ENCODE measurements around the gene SPRY4. TPM values are rescaled to one million over a fixed set of nuclear protein-coding genes. Genes with fewer than 3 reads are reported as not detected.

Gene SPRY4
- total RNA-seq, 1 donor from 2014 or later, result 42.1 TPM

- TF ChIP-seq, protein P1, sequence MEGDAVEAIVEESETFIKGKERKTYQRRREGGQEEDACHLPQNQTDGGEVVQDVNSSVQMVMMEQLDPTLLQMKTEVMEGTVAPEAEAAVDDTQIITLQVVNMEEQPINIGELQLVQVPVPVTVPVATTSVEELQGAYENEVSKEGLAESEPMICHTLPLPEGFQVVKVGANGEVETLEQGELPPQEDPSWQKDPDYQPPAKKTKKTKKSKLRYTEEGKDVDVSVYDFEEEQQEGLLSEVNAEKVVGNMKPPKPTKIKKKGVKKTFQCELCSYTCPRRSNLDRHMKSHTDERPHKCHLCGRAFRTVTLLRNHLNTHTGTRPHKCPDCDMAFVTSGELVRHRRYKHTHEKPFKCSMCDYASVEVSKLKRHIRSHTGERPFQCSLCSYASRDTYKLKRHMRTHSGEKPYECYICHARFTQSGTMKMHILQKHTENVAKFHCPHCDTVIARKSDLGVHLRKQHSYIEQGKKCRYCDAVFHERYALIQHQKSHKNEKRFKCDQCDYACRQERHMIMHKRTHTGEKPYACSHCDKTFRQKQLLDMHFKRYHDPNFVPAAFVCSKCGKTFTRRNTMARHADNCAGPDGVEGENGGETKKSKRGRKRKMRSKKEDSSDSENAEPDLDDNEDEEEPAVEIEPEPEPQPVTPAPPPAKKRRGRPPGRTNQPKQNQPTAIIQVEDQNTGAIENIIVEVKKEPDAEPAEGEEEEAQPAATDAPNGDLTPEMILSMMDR (conservative IDR thresholded peaks at IDR 0.05), result no peak
- Mint-ChIP-seq H3K9me3 (no peaks in the 10 kb centered on the region), H3K4me1 (peaks cover 91% of the 10 kb centered on the region), H3K27me3 (ENCODE audit: low read depth) (no peaks in the 10 kb centered on the region), H3K36me3 (ENCODE audit: low read depth) (peaks cover 11% of the 10 kb centered on the region), H3K27ac (ENCODE audit: unreplicated experiment) (peak overlapping the region; percentile 31), H3K4me3 (peak overlapping the region; percentile 41)
- no peak for DNase-seq (ENCODE audit: low read depth, low spot score)
Measured at GRCh38 chr5:142316051-142316450, 8.8 kb downstream of the SPRY4 start.

- H3K4me1 Mint-ChIP-seq, result peaks cover 88% of the 10 kb centered on the region
- H3K27ac Mint-ChIP-seq (ENCODE audit: unreplicated experiment), result no peak overlapping the region
- no peaks in the 10 kb centered on the region for H3K9me3 Mint-ChIP-seq
- TF ChIP-seq, protein P1 (conservative IDR thresholded peaks at IDR 0.05), result no peak
- peaks cover 14% of the 10 kb centered on the region for H3K36me3 Mint-ChIP-seq (ENCODE audit: low read depth)
- no peak for DNase-seq (ENCODE audit: low read depth, low spot score)
- no peak overlapping the region for H3K4me3 Mint-ChIP-seq
- H3K27me3 Mint-ChIP-seq (ENCODE audit: low read depth), result no peaks in the 10 kb centered on the region
Measured at GRCh38 chr5:142315096-142315900, 9.5 kb downstream of the SPRY4 start.

DNA sequence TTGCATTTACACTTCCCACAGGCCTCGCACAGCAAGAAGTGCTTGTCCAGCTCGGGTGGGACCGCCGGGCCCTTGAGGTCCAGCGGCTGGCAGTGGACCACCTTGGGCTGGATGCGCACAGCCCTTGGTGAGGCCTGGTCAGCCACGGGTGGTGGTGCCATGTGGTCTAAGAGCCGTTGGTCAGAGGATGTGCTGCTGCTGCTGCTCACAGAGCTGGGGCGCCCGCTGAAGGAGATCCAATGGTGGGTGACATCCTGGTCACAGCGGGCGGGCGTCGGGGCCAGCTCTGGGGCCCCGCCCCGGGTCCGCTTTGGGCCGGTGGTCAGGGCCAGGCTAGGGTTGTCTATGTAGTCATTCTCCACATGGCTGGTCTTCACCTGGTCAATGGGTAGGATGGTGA lies 10.2 kb downstream of the SPRY4 start:
- Mint-ChIP-seq H3K27ac (ENCODE audit: unreplicated experiment) (no peak overlapping the region), H3K9me3 (no peaks in the 10 kb centered on the region), H3K4me3 (peak overlapping the region; percentile 58), H3K4me1 (peaks cover 87% of the 10 kb centered on the region), H3K27me3 (ENCODE audit: low read depth) (no peaks in the 10 kb centered on the region), H3K36me3 (ENCODE audit: low read depth) (peaks cover 21% of the 10 kb centered on the region)
- TF ChIP-seq, protein P1 (conservative IDR thresholded peaks at IDR 0.05), result no peak
- DNase-seq (ENCODE audit: low read depth, low spot score), result no peak

DNA sequence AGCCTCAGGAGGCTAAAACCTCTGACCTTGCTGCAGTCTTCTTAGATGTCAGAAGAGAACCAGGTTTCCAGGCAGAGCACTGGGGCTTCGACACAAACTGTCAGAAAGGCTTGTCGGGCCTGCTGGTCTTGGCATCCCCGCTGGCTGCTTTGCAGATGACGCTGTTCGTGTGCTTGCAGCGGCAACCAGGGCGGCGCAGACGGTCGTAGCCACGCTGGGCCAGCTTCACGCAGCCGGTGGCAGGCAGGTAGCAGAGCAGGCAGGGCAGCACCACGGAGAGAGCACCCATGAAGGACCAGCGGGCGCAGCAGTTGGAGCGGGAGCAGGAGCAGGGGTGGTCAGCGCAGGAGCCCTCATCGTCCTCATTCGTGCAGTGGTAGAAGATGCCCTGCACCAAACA lies 10.7 kb downstream of the SPRY4 start:
- no peak for DNase-seq (ENCODE audit: low read depth, low spot score)
- H3K27me3 Mint-ChIP-seq (ENCODE audit: low read depth), result no peaks in the 10 kb centered on the region
- H3K4me1 Mint-ChIP-seq, result peaks cover 83% of the 10 kb centered on the region
- H3K36me3 Mint-ChIP-seq (ENCODE audit: low read depth), result peaks cover 21% of the 10 kb centered on the region
- TF ChIP-seq, protein P1 (conservative IDR thresholded peaks at IDR 0.05), result no peak
- peak overlapping the region; percentile 44 for H3K27ac Mint-ChIP-seq (ENCODE audit: unreplicated experiment)
- H3K9me3 Mint-ChIP-seq, result no peaks in the 10 kb centered on the region
- peak overlapping the region; percentile 58 for H3K4me3 Mint-ChIP-seq

DNA sequence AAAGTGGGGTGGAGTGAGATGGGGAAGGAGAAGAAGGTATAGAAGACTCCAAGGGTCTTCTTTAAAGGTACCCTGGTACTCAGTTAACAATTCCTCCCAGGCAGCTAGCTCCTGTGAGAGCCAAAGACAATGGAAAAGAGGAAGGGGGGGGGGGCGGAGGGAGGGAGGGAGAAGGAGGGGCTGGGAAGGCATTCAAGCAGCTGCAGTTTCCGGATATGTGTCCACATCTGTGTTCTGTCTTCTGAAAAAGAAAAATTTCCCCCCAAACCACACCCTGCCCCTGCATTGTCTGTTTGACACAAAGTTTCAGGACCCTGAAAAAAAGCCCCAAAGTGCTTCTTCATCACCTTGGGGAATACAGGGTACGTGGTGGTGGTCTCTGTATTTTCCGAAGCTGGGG lies 11.1 kb downstream of the SPRY4 start:
- Mint-ChIP-seq H3K36me3 (ENCODE audit: low read depth) (peaks cover 21% of the 10 kb centered on the region), H3K4me1 (peaks cover 79% of the 10 kb centered on the region)

More for the DNA sequence above, 11.1 kb downstream of the SPRY4 start:
- Mint-ChIP-seq H3K27ac (ENCODE audit: unreplicated experiment) (no peak overlapping the region), H3K9me3 (no peaks in the 10 kb centered on the region), H3K4me3 (no peak overlapping the region), H3K27me3 (ENCODE audit: low read depth) (no peaks in the 10 kb centered on the region)
- no peak for DNase-seq (ENCODE audit: low read depth, low spot score)
- TF ChIP-seq, protein P1 (conservative IDR thresholded peaks at IDR 0.05), result no peak
